HepG2 (cell line): ENCODE results near the gene CNGA2. TPM values are rescaled to one million over a fixed set of nuclear protein-coding genes. Genes with fewer than 3 reads are reported as not detected.

Experiments used
- ATAC-seq: fragments of 200-7000 bp; cut with Tn5 transposase; 3 replicates; pipeline ENCODE4 v1.9.1; 2020; ENCODE audit warnings: mild to moderate bottlenecking, moderate library complexity
- BruUV-seq: library from RNA; stranded (reverse); fragments of 400-500 nt; replicated peaks from 2 replicates; lab custom pipeline; 2021; lab: Mats Ljungman, UMichigan
- CTCF ChIA-PET: fragments of 300-600 bp; formaldehyde crosslinking; extraction: SDS; loops from one replicate; lab custom pipeline; 2021; ENCODE audit warnings: low total read pairs, inconsistent platforms, low intra/inter-chr PET ratio; lab: Yijun Ruan, JAX
- POLR2A ChIA-PET: fragments of 350-600 bp; sonication (Branson Sonifier 250); formaldehyde crosslinking; loops from one replicate; lab custom pipeline; 2020; ENCODE audit warnings: antibody characterized with exemption, inconsistent platforms; lab: Yijun Ruan, JAX
- DNase-seq: peaks from one replicate; pipeline ENCODE4 v3.0.0-alpha.2; 2015; ENCODE audit warnings: low spot score
- FAIRE-seq: peaks from 3 replicates; lab custom pipeline; 2011; peaks lifted over from hg19 to GRCh38; lab: Jason Lieb, UNC
- H2AFZ ChIP-seq: one replicate; pipeline ENCODE4 v1.6.1; 2011; ENCODE audit warnings: low read length, inconsistent platforms
- H3K27ac ChIP-seq: fragments of 300-600 bp; 3 replicates; pipeline ENCODE4 v1.8.0; 2011; ENCODE audit warnings: mixed run types, mild to moderate bottlenecking, mixed read lengths, low read length, inconsistent platforms; ENCODE audit not compliant: insufficient read depth; ENCODE audit errors: extremely low read length
- H3K27me3 ChIP-seq, 2 experiments: fragments of 200-600 bp in 1 of 2; 2 replicates in 1 of 2; 3 replicates in 1 of 2; pipeline versions ENCODE4 v1.6.0 to v1.8.0; 2011; ENCODE audit warnings: low read length in 2 of 2, mild to moderate bottlenecking in 2 of 2, moderate library complexity in 2 of 2, inconsistent platforms in 1 of 2; ENCODE audit not compliant: insufficient read depth in 2 of 2, control insufficient read depth in 1 of 2
- H3K36me3 ChIP-seq, 2 experiments: fragments of 200-600 bp in 1 of 2; replicated peaks in 1 of 2; 2 replicates in 1 of 2; 3 replicates in 1 of 2; pipeline versions ENCODE4 v1.5.1 to v1.8.0; 2011; ENCODE audit warnings: low read length in 2 of 2, inconsistent platforms in 1 of 2; ENCODE audit not compliant: insufficient read depth in 2 of 2, control insufficient read depth in 1 of 2
- H3K4me1 ChIP-seq: 2 replicates; pipeline ENCODE4 v1.5.1; 2012; ENCODE audit warnings: low read length, inconsistent platforms; ENCODE audit not compliant: insufficient read depth
- H3K4me2 ChIP-seq: 2 replicates; pipeline ENCODE4 v1.6.0; 2011; ENCODE audit warnings: low read depth, low read length, inconsistent platforms
- H3K4me3 ChIP-seq, 3 experiments: fragments of 200-600 bp in 1 of 3; sonication (generic), shearing (Covaris generic) in 1 of 3; replicated peaks in 1 of 3; 2 replicates each; pipeline ENCODE4 v1.5.1; 2011 to 2016; ENCODE audit warnings: low read length in 3 of 3, inconsistent platforms in 2 of 3, low read depth in 2 of 3, mild to moderate bottlenecking in 2 of 3, control low read depth in 1 of 3, mixed read lengths in 1 of 3; ENCODE audit not compliant: insufficient read depth in 1 of 3
- H3K79me2 ChIP-seq: one replicate; pipeline ENCODE4 v1.6.1; 2011; ENCODE audit warnings: low read length, inconsistent platforms; ENCODE audit not compliant: insufficient read depth
- H3K9ac ChIP-seq: 2 replicates; pipeline ENCODE4 v1.6.0; 2011; ENCODE audit warnings: mild to moderate bottlenecking, low read depth, low read length, inconsistent platforms; ENCODE audit not compliant: insufficient read depth
- H3K9me3 ChIP-seq: 2 replicates; pipeline ENCODE4 v1.5.1; 2012; ENCODE audit warnings: mild to moderate bottlenecking, low read length
- H4K20me1 ChIP-seq: 2 replicates; pipeline ENCODE4 v1.6.0; 2011; ENCODE audit warnings: inconsistent platforms, mild to moderate bottlenecking, low read length, moderate library complexity; ENCODE audit not compliant: insufficient read depth
- ARNT ChIP-seq: fragments of 450-650 bp; IDR thresholded peaks from 2 replicates; pipeline ENCODE4 v1.6.1; 2017
- DZIP1 ChIP-seq: sonication (generic); formaldehyde crosslinking; IDR thresholded peaks from 2 replicates; pipeline ENCODE4 v1.5.0; 2020; ENCODE audit warnings: mild to moderate bottlenecking, missing genetic modification reagents
- NAIF1 ChIP-seq: sonication (generic); formaldehyde crosslinking; IDR thresholded peaks from 2 replicates; pipeline ENCODE4 v1.5.0; 2020; ENCODE audit warnings: mild to moderate bottlenecking, missing genetic modification reagents, borderline replicate concordance
- NFE2 ChIP-seq: sonication (generic); formaldehyde crosslinking; IDR thresholded peaks from 2 replicates; pipeline ENCODE4 v1.4.0; 2020; ENCODE audit warnings: missing genetic modification reagents
- NR2F1 ChIP-seq, 2 experiments: fragments of 450-650 bp in 1 of 2; formaldehyde crosslinking in 1 of 2; IDR thresholded peaks; 2 replicates each; pipeline versions ENCODE4 v1.5.0 to v1.6.1; 2016 to 2020; ENCODE audit warnings: mild to moderate bottlenecking in 1 of 2, missing compliant biosample characterization in 1 of 2, missing genetic modification reagents in 1 of 2, moderate library complexity in 1 of 2
- POLR2AphosphoS2 ChIP-seq: IDR thresholded peaks from 2 replicates; pipeline ENCODE4 v1.6.1; 2011; ENCODE audit warnings: low read depth, low read length, improper control_type of control experiment
- TEAD2 ChIP-seq: sonication (generic); formaldehyde crosslinking; IDR thresholded peaks from 2 replicates; pipeline ENCODE4 v1.9.0; 2021; ENCODE audit warnings: missing genetic modification reagents
- TRIM22 ChIP-seq: fragments of 450-650 bp; IDR thresholded peaks from 2 replicates; pipeline ENCODE4 v1.6.1; 2017
- ZNF543 ChIP-seq: sonication (generic); formaldehyde crosslinking; IDR thresholded peaks from 2 replicates; pipeline ENCODE4 v1.4.0; 2020; ENCODE audit warnings: mild to moderate bottlenecking, missing genetic modification reagents
- ZXDC ChIP-seq: sonication (generic); formaldehyde crosslinking; IDR thresholded peaks from 2 replicates; pipeline ENCODE4 v1.5.0; 2020; ENCODE audit warnings: mild to moderate bottlenecking, missing genetic modification reagents
- WGBS: methylation state at CpG from one replicate; pipeline ENCODE4 v1.1.6; 2017; ENCODE audit warnings: low lambda C conversion rate; 5-methylcytosine and 5-hydroxymethylcytosine counted together
- in situ Hi-C: cut with HindIII; loops from 2 replicates; pipeline ENCODE4 v1.10.0; 2017; ENCODE audit warnings: low pct_unique_long_range_greater_than_20kb; ENCODE audit not compliant: extremely low pct_ligation_motif_present
- intact Hi-C: fragments of 100-400 bp; cut with micrococcal nuclease; formaldehyde crosslinking; loops from one replicate; pipeline ENCODE4 v1.10.0; 2022; ENCODE audit not compliant: unreplicated experiment
- polyA plus RNA-seq, 8 experiments: library from polyadenylated mRNA; depleted of rRNA in 3 of 8; stranded (reverse) in 7 of 8; unstranded in 1 of 8; fragments of >200 nt; fragmentation: Illumina TruSeq in 4 of 8; extraction: Trizol in 4 of 8; gene quantifications; 2 replicates each; pipeline versions ENCODE4 v1.2.1 to v1.2.3, GENCODE V29; 2011 to 2016; ENCODE audit warnings: low read depth in 4 of 8, missing spikeins in 1 of 8, mixed read lengths in 1 of 8; ENCODE audit not compliant: insufficient read depth in 1 of 8
- total RNA-seq, 5 experiments: library from RNA; depleted of rRNA; stranded (reverse); fragments of >200 nt; fragmentation: Illumina TruSeq; extraction: Trizol; gene quantifications; 2 replicates each; pipeline ENCODE4 v1.2.3, GENCODE V29; 2016; ENCODE audit warnings: low read depth in 1 of 5

The CNGA2 gene
- total and polyA plus RNA-seq, 2 of the 13 experiments (the other 11 are each of a cell fraction or from before 2014, with no cell fraction given): not detected

- no peak for TF ChIP-seq TRIM22
Measured at GRCh38 chrX:151704041-151704663, 30.4 kb upstream of the CNGA2 start (continued).

GRCh38 chrX:151708821-151709220 lies 25.7 kb upstream of the CNGA2 start:
- no peak for TF ChIP-seq NR2F1 (CRISPR knock-in tag; IDR thresholded peaks at IDR 0.05)
- Histone ChIP-seq H3K79me2 (no peaks in the 10 kb centered on the region), H3K4me3 (no peak overlapping the region), H3K27me3 (no peaks in the 10 kb centered on the region; a peak in 1 of 5 replicates), H3K27ac (no peak overlapping the region), H3K9me3 (no peaks in the 10 kb centered on the region), H3K9ac (no peak overlapping the region), H3K4me2 (no peak overlapping the region), H4K20me1 (no peaks in the 10 kb centered on the region), H3K4me1 (no peaks in the 10 kb centered on the region), H2AFZ (no peak overlapping the region), H3K36me3 (no peaks in the 10 kb centered on the region)
- ATAC-seq: no peak
- DNase-seq: no peak
- intact Hi-C loops (no loop called here), in situ Hi-C loops (no loop called here)
- BruUV-seq: no TSS peak
- FAIRE-seq: no peak
- POLR2A ChIA-PET: no interaction called here
- WGBS: 51% methylated on average over 7 of the region's 7 CpGs
- CTCF ChIA-PET: no interaction called here

- CTCF ChIA-PET: no interaction called here
- in situ Hi-C loops: no loop called here
- H3K27me3 ChIP-seq: no peaks in the 10 kb centered on the region; a peak in 1 of 5 replicates
- H3K36me3 ChIP-seq: no peaks in the 10 kb centered on the region
- H3K79me2 ChIP-seq: no peaks in the 10 kb centered on the region
- BruUV-seq: no TSS peak
- no peaks in the 10 kb centered on the region for H3K9me3 ChIP-seq
- no peaks in the 10 kb centered on the region for H4K20me1 ChIP-seq
- H3K4me2 ChIP-seq: no peak overlapping the region
- POLR2A ChIA-PET: no interaction called here
- intact Hi-C loops: no loop called here
- FAIRE-seq: no peak
- WGBS: 0% methylated on average over 2 of the region's 2 CpGs
- no peak overlapping the region for H2AFZ ChIP-seq
- no peak for DNase-seq
- H3K4me3 ChIP-seq: no peak overlapping the region
- no peak overlapping the region for H3K27ac ChIP-seq
- H3K4me1 ChIP-seq: no peaks in the 10 kb centered on the region
- no peak overlapping the region for H3K9ac ChIP-seq
- ATAC-seq: no peak
- TF ChIP-seq DZIP1 (CRISPR knock-in tag) (no peak), POLR2AphosphoS2 (no peak), TEAD2 (no peak), NAIF1 (CRISPR knock-in tag) (no peak), ZNF543 (CRISPR knock-in tag) (no peak), ZXDC (no peak), ARNT (no peak), NFE2 (no peak)
Measured at GRCh38 chrX:151710457-151710856, 24.1 kb upstream of the CNGA2 start.
